ENCODE results near the gene REPIN1. TPM values are rescaled to one million over a fixed set of nuclear protein-coding genes. Genes with fewer than 3 reads are reported as not detected.

REPIN1 gene
- total RNA-seq, 1 donor from 2014 or later = 65.8 TPM

DNA sequence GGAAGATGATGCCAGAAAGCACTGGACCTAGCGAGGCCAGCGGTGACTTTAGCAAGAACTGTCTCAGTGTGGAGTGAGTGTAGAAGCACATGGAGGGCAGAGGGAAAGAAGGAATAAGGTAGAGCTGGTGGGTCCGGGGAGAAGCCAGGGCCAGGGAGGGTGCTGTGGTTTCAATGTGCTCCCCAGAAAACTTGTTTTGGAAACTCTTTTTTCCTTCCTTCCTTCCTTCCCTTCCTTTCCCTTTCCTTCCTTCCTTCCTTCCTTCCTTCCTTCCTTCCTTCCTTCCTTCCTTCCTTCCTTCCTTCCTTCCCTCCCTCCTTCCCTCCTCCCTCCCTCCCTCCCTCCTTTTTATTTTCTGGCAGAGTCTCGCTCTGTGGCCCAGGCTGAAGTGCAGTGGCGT is 21.7 kb upstream of the REPIN1 start:
- H3K27ac Mint-ChIP-seq (ENCODE audit: unreplicated experiment) = no peak overlapping the region
- H3K36me3 Mint-ChIP-seq (ENCODE audit: low read depth) = peaks cover 2% of the 10 kb centered on the region

GRCh38 chr7:150351587-150352194 is 16.9 kb upstream of the REPIN1 start:
- Mint-ChIP-seq H3K27ac (ENCODE audit: unreplicated experiment) (no peak overlapping the region), H3K4me3 (ENCODE audit: unreplicated experiment) (no peak overlapping the region), H3K4me1 (ENCODE audit: low read depth) (no peaks in the 10 kb centered on the region), H3K27me3 (ENCODE audit: low read depth) (peaks cover 6% of the 10 kb centered on the region), H3K9me3 (ENCODE audit: low read depth) (no peaks in the 10 kb centered on the region), H3K36me3 (ENCODE audit: low read depth) (no peaks in the 10 kb centered on the region)
- DNase-seq (ENCODE audit: low spot score) = no peak
- TF ChIP-seq, protein P1, sequence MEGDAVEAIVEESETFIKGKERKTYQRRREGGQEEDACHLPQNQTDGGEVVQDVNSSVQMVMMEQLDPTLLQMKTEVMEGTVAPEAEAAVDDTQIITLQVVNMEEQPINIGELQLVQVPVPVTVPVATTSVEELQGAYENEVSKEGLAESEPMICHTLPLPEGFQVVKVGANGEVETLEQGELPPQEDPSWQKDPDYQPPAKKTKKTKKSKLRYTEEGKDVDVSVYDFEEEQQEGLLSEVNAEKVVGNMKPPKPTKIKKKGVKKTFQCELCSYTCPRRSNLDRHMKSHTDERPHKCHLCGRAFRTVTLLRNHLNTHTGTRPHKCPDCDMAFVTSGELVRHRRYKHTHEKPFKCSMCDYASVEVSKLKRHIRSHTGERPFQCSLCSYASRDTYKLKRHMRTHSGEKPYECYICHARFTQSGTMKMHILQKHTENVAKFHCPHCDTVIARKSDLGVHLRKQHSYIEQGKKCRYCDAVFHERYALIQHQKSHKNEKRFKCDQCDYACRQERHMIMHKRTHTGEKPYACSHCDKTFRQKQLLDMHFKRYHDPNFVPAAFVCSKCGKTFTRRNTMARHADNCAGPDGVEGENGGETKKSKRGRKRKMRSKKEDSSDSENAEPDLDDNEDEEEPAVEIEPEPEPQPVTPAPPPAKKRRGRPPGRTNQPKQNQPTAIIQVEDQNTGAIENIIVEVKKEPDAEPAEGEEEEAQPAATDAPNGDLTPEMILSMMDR (IDR thresholded peaks at IDR 0.05) = no peak

More for the DNA sequence above, 21.7 kb upstream of the REPIN1 start:
- H3K4me3 Mint-ChIP-seq (ENCODE audit: unreplicated experiment) = no peak overlapping the region
- H3K27me3 Mint-ChIP-seq (ENCODE audit: low read depth) = peaks cover 28% of the 10 kb centered on the region
- peaks cover 7% of the 10 kb centered on the region for H3K9me3 Mint-ChIP-seq (ENCODE audit: low read depth)
- peaks cover 4% of the 10 kb centered on the region for H3K4me1 Mint-ChIP-seq (ENCODE audit: low read depth)
- TF ChIP-seq, protein P1 (IDR thresholded peaks at IDR 0.05) = no peak
- DNase-seq (ENCODE audit: low spot score) = no peak

DNA sequence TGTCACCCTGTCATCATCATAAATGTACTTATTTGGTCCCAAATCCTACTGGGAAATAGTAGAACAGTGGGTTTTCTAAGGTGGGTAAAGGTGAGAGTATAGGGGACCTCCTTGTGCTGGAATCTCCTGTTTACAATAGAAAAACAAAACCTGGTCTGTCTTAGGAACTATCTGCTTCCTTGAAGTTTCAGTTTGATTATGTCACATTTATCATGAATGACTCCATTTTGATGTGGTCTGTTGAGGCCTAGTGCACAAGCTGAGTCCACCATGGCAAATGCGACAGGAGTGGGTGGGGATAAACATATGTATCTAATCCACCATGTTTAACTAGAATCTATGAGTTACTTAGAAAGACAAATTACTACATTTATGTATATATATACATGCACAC is 13.0 kb upstream of the REPIN1 start:
- TF ChIP-seq, protein P1 (IDR thresholded peaks at IDR 0.05) = no peak
- Mint-ChIP-seq H3K36me3 (ENCODE audit: low read depth) (no peaks in the 10 kb centered on the region), H3K4me3 (ENCODE audit: unreplicated experiment) (no peak overlapping the region), H3K27me3 (ENCODE audit: low read depth) (no peaks in the 10 kb centered on the region), H3K9me3 (ENCODE audit: low read depth) (no peaks in the 10 kb centered on the region), H3K4me1 (ENCODE audit: low read depth) (no peaks in the 10 kb centered on the region), H3K27ac (ENCODE audit: unreplicated experiment) (no peak overlapping the region)
- DNase-seq (ENCODE audit: low spot score) = no peak

DNA sequence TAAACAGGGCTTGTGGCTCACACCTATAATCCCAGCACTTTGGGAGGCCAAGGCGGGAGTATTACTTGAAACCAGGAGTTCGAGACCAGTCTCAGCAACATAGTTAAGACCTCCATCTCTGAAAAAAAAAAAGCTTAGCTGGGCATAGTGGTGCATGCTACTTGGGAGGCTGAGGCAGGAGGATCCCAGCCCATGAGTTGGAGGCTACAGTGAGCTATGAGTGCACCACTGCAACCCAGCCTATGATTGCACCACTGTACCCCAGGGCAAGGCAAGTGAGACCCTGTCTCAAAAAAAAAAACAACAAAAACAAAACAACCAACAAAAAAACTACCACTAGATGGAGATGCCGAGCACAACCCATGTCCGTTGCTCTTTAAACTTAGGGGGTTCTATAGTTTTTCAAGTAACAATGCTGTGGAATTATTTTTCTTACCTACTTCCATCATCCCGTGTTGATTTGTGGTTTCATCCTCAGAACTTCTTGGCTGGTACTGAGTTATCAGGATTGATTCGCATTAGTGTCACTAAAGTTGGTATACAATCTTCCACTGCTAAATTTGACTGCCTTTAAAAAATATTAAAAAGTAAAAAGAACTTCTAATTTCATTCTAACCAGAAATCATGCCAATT is 12.2 kb upstream of the REPIN1 start:
- Mint-ChIP-seq H3K4me1 (ENCODE audit: low read depth) (peaks cover 2% of the 10 kb centered on the region), H3K27me3 (ENCODE audit: low read depth) (no peaks in the 10 kb centered on the region), H3K4me3 (ENCODE audit: unreplicated experiment) (no peak overlapping the region), H3K9me3 (ENCODE audit: low read depth) (no peaks in the 10 kb centered on the region), H3K36me3 (ENCODE audit: low read depth) (no peaks in the 10 kb centered on the region), H3K27ac (ENCODE audit: unreplicated experiment) (no peak overlapping the region)
- TF ChIP-seq, protein P1 (IDR thresholded peaks at IDR 0.05) = peak; percentile 89
- DNase-seq (ENCODE audit: low spot score) = no peak

GRCh38 chr7:150357270-150357669 is 11.4 kb upstream of the REPIN1 start:
- TF ChIP-seq, protein P1 (IDR thresholded peaks at IDR 0.05) = no peak
- H3K4me1 Mint-ChIP-seq (ENCODE audit: low read depth) = peaks cover 8% of the 10 kb centered on the region
- H3K4me3 Mint-ChIP-seq (ENCODE audit: unreplicated experiment) = no peak overlapping the region
- no peak for DNase-seq (ENCODE audit: low spot score)
- no peaks in the 10 kb centered on the region for H3K27me3 Mint-ChIP-seq (ENCODE audit: low read depth)
- H3K9me3 Mint-ChIP-seq (ENCODE audit: low read depth) = no peaks in the 10 kb centered on the region
- H3K27ac Mint-ChIP-seq (ENCODE audit: unreplicated experiment) = no peak overlapping the region
- no peaks in the 10 kb centered on the region for H3K36me3 Mint-ChIP-seq (ENCODE audit: low read depth)
